Fibroblast of gingiva (primary cell): ENCODE data around the gene MED29.

Source experiments
- DNase-seq: peaks from one replicate; pipeline ENCODE4 v3.0.0-alpha.2; 2011; ENCODE audit warnings: low read depth

The MED29 gene

GRCh38 chr19:39399668-39400050 lies 8.5 kb downstream of the MED29 start:
- no peak for DNase-seq

- no peak for DNase-seq
Observed at GRCh38 chr19:39400061-39400460, 8.9 kb downstream of the MED29 start.

GRCh38 chr19:39401070-39401548 lies 9.9 kb downstream of the MED29 start:
- no peak for DNase-seq

GRCh38 chr19:39401549-39402345 lies 10.6 kb downstream of the MED29 start:
- DNase-seq, result peak; percentile 53

GRCh38 chr19:39402346-39403300 lies 11.4 kb downstream of the MED29 start:
- DNase-seq, result peak; percentile 92

DNA sequence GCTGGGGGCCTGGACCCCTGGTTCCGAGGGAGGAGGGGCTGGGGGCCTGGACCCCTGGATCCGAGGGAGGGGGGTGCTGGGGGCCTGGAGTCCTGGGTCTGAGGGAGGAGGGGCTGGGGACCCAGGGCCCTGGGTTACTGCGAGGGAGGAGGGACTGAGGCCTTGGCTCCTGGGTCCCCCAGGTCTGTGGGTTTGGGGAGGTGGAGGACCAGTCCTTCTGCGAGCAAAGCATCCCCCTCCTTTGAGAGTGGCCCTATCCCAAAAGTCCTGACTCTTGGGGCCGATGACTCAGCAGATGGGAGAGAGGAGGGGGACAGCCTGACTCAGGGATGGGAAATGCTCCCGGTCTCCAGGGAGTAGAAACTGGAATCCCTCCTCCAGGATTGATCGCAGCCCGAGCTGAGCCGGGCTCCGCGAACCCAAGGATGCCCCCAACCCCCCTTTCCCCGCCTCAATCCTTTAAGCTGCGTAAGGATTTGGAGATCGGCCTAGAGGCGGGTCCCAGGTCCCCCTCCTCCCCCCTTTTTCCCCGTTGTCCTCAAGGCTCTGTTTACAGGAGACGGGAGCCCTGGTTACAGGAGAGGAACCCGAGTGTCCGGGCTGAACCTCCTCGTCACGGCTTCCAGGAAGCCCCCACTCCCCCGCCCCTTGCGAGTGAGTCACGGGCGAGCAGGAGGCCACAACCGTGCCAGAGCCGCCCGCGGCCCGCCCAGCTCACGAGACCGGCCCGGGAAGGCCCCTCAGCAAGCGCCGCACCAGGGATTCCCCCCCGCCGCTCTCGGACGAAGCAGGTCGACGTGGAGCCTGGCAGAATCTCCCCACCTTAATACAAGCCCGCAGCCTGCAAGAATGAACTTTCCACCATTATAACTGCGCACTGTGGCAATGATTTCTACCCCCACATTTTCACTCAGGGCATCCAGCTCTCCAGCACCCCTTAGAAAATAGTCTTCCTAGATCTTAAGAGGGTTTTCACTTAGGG lies 12.4 kb downstream of the MED29 start:
- DNase-seq, result peak; percentile 100

DNA sequence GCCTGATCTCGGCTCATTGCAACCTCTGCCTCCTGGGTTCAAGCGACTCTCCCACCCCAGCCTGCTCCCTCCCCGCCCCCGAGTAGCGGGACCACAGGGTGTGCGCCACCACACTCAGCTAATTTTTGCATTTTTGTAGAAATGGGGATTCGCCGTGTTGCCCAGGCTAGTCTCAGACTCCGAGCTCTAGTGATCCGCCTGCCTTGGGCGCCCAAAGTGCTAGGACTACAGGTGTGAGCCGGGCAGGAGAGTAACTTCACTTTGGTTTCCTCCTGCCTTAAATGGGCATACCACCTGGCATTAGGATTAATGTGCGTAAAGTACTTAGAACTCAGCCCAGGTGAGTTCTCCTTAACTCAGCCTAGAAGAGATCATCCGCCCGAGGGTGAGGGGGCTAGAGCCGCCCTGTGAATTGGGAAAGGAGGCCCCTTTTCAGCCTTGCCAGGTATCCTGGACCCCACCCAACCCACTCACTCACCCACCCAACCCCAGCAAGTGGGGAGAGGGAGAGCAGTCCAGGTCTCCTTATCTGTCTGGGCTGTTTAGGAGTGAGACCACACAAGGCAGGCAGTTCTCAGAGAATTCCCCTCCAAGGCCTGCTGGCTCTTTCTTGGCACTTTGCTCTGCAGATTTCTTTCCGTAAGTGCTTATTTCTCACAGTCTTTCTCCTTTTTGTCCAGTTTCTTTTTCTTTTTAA lies 14.2 kb downstream of the MED29 start:
- DNase-seq, result no peak

GRCh38 chr19:39405958-39406655 lies 14.9 kb downstream of the MED29 start:
- DNase-seq, result no peak

GRCh38 chr19:39406656-39407409 lies 15.7 kb downstream of the MED29 start, which contains the start of gene ZFP36:
Gene ZFP36, plus strand, starts transcription at chr19:39406847. Its CDS starts 58 bp downstream, at chr19:39406905.
- peak; percentile 98 for DNase-seq

GRCh38 chr19:39407410-39407659 lies 16.2 kb downstream of the MED29 start:
- no peak for DNase-seq

- DNase-seq, result peak; percentile 62
Observed at GRCh38 chr19:39407660-39408391, 16.6 kb downstream of the MED29 start.

DNA sequence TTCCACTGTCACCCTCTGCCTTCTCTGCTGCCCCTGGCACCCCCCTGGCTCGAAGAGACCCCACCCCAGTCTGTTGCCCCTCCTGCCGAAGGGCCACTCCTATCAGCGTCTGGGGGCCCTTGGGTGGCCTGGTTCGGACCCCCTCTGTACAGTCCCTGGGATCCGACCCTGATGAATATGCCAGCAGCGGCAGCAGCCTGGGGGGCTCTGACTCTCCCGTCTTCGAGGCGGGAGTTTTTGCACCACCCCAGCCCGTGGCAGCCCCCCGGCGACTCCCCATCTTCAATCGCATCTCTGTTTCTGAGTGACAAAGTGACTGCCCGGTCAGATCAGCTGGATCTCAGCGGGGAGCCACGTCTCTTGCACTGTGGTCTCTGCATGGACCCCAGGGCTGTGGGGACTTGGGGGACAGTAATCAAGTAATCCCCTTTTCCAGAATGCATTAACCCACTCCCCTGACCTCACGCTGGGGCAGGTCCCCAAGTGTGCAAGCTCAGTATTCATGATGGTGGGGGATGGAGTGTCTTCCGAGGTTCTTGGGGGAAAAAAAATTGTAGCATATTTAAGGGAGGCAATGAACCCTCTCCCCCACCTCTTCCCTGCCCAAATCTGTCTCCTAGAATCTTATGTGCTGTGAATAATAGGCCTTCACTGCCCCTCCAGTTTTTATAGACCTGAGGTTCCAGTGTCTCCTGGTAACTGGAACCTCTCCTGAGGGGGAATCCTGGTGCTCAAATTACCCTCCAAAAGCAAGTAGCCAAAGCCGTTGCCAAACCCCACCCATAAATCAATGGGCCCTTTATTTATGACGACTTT lies 17.4 kb downstream of the MED29 start:
- peak; percentile 70 for DNase-seq

- DNase-seq, result peak; percentile 87
Observed at GRCh38 chr19:39409208-39410016, 18.2 kb downstream of the MED29 start.

- no peak for DNase-seq
Observed at GRCh38 chr19:39410017-39410830, 19.0 kb downstream of the MED29 start.

DNA sequence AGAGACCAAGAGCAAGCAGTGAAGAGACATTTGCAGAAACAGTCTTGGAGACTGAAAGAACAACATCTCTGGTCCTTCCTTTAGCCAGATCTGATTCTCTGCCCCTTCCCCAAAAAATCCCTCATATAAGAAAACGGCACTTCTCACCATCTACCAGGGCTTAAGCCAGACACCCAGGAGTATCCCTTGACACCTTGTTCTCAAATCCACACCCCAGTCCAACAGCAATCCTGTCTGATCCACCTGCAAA lies 19.6 kb downstream of the MED29 start:
- DNase-seq, result no peak

GRCh38 chr19:39411081-39411831 lies 20.1 kb downstream of the MED29 start:
- DNase-seq, result peak; percentile 88
